ENCODE data around the gene HOXD3. TPM values are rescaled to one million over a fixed set of nuclear protein-coding genes. Genes with fewer than 3 reads are reported as not detected.

HOXD3 gene
- total and polyA plus RNA-seq, 2 of the 8 experiments (the other 6 are each of a cell fraction or from before 2014, with no cell fraction given): not detected

DNA sequence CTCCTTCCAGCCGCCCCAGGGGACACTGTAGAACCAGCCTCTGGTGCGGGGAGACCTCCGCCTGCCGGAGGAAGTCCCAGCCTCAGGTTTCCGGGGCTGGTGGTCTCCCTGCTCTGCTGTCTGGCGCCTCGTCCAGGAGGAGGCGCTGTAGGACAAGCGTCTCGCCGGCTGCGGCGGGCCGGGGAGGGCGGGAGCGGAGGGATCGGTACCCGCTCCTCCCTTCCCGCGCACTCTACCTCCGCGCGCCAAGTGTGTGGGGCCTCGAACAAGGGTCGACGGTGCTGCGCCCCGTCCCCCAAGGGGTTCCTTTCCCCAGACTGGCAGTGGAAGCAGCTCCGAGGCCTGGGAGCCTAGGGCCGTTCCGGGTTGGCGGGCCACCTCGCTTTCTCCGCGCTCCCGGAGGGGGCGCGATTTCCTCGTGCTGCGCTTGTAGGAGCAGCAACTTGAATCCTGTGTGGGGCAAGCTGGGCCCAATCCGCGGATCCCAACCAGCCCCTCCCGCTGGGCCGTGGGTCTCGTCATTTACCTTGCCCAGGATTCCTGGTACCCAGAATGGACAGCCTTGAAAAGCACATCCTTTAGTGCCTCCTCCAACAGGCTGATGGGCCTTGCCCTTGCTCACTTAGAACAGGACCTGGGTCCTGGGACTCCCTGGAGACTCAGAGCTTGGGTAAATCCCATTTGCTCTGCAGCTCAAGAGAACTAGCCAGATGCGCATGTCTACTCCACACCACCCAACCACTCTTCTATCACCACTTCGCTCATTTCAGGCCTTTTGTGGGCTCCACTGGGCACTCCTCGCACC, 16.4 kb upstream of the HOXD3 start:
- FAIRE-seq: peak; percentile 65
- H2BK5ac ChIP-seq (ENCODE audit: low read depth, low read length): no peak overlapping the region
- no peak overlapping the region for H2BK20ac ChIP-seq (ENCODE audit: low read length)
- H2AK5ac ChIP-seq (ENCODE audit: low read depth, low read length): no peak overlapping the region
- no peak overlapping the region for H4K8ac ChIP-seq (ENCODE audit: extremely low read depth, insufficient read depth, low read length)
- no peak overlapping the region for H3K27ac ChIP-seq (ENCODE audit: low read depth, low read length)
- no peak overlapping the region; a peak in 1 of 7 replicates for H3K9ac ChIP-seq (replicated peaks in 1 of 4; ENCODE audit: extremely low read depth in 1 of 4, low read depth in 3 of 4, low read length in 3 of 4)
- no peak overlapping the region for H3K56ac ChIP-seq (replicated peaks; ENCODE audit: insufficient read length, low read depth, low read length)
- no peak overlapping the region for H3K14ac ChIP-seq (ENCODE audit: insufficient read length)
- WGBS, 2 experiments (ENCODE audit: extremely low coverage in 1 of 2, insufficient coverage in 1 of 2, insufficient read length in 1 of 2, insufficient replicate concordance in 2 of 2, low coverage in 1 of 2, low lambda C conversion rate in 2 of 2, missing lambda C conversion rate in 1 of 2): 10% methylated on average over 35 of the region's 48 CpGs; no CpG with 5 or more reads in 1 of the 2 experiments
- H3K23ac ChIP-seq (ENCODE audit: insufficient read length): no peak overlapping the region
- H3K27me3 ChIP-seq (replicated peaks in 1 of 4; ENCODE audit: control insufficient read depth in 3 of 4, extremely low read depth in 1 of 4, insufficient read depth in 3 of 4, low read length in 3 of 4): peaks cover 81 to 100% (median 96%) of the 10 kb centered on the region in 4 experiments
- H3K79me1 ChIP-seq (ENCODE audit: low read depth, low read length): no peaks in the 10 kb centered on the region
- H3K23me2 ChIP-seq (ENCODE audit: low read depth, low read length): peaks cover 3% of the 10 kb centered on the region; the same call in 1 of the 2 replicates
- ChIA-PET CTCF (ENCODE audit: partially characterized antibody) (interaction anchor here (0.6 to 10.0 kb wide), 91 partner anchors 9 to 1620 kb away, joined by 3 to 119 read pairs (median 5); partner anchors contain the start of genes HOXD10, HOXD4, HOXD8 and HOXD9), POLR2A (ENCODE audit: partially characterized antibody) (interaction anchor here (0.6 to 1.8 kb wide), 4 partner anchors 10 to 48 kb away, joined by 3 to 4 read pairs (median 3); partner anchors contain the start of genes HOXD1 and HOXD4)
- no peaks in the 10 kb centered on the region; a peak in 1 of 4 replicates for H3K9me3 ChIP-seq (ENCODE audit: insufficient read depth in 2 of 2, low read depth in 1 of 2, low read length in 1 of 2)
- no peaks in the 10 kb centered on the region for H3K79me2 ChIP-seq (ENCODE audit: control insufficient read depth in 1 of 2, insufficient read depth in 2 of 2, low read length in 2 of 2)
- peaks cover 7 to 8% of the 10 kb centered on the region in 2 experiments for H4K20me1 ChIP-seq (replicated peaks in 1 of 2; ENCODE audit: control insufficient read depth in 1 of 2, insufficient read depth in 2 of 2, low read length in 2 of 2)
- H2BK15ac ChIP-seq (ENCODE audit: low read length): peak overlapping the region; percentile 61; the same call in 1 of the 2 replicates
- peak overlapping the region; percentile 51; the same call in 1 of the 2 replicates for H3K18ac ChIP-seq (ENCODE audit: extremely low read depth, low read length)
- peaks cover 0 to 4% (median 0%) of the 10 kb centered on the region in 4 experiments; a peak in 1 of 8 replicates for H3K36me3 ChIP-seq (ENCODE audit: control insufficient read depth in 2 of 4, insufficient read depth in 4 of 4, low read length in 3 of 4)
- peak overlapping the region; percentile 35 to 67 (median 59) for H3K4me3 ChIP-seq (ENCODE audit: extremely low read depth in 1 of 4, insufficient read depth in 2 of 4, low read depth in 3 of 4, low read length in 4 of 4)
- H4K91ac ChIP-seq (replicated peaks; ENCODE audit: insufficient read length, low read length): peak overlapping the region; percentile 91
- H2BK120ac ChIP-seq (replicated peaks; ENCODE audit: low read depth, low read length): no peak overlapping the region
- peak overlapping the region; percentile 4 to 79 for H3K4me2 ChIP-seq (ENCODE audit: insufficient read depth in 1 of 2, low read depth in 2 of 2, low read length in 2 of 2)
- H3K4me1 ChIP-seq (replicated peaks in 1 of 4; ENCODE audit: control insufficient read depth in 3 of 4, insufficient read depth in 4 of 4, low read length in 3 of 4): peaks cover 0 to 9% (median 4%) of the 10 kb centered on the region in 4 experiments; a peak in 5 of 7 replicates
- H4K5ac ChIP-seq (ENCODE audit: insufficient read length, low read depth, low read length): no peak overlapping the region
- H2BK12ac ChIP-seq (ENCODE audit: low read depth, low read length): no peak overlapping the region
- DNase-seq (ENCODE audit: low read depth in 1 of 2, low spot score in 2 of 2): peak; percentile 66 to 92
- H3K4ac ChIP-seq (replicated peaks; ENCODE audit: insufficient read length, low read depth, low read length): no peak overlapping the region
- no peak overlapping the region; the same call in 1 of the 2 replicates for H2AFZ ChIP-seq (ENCODE audit: low read length)
- TF ChIP-seq, protein P1, sequence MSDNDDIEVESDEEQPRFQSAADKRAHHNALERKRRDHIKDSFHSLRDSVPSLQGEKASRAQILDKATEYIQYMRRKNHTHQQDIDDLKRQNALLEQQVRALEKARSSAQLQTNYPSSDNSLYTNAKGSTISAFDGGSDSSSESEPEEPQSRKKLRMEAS (IDR thresholded peaks at IDR 0.05): peak; percentile 85
- TF ChIP-seq SP2 (IDR thresholded peaks at IDR 0.05; ENCODE audit: low read length): no peak
- TF ChIP-seq RNF2 (IDR thresholded peaks at IDR 0.05; ENCODE audit: borderline replicate concordance, low read depth, low read length, missing control alignments, poor library complexity, severe bottlenecking): peak; percentile 15
- peak; percentile 45 for TF ChIP-seq ASH2L (IDR thresholded peaks at IDR 0.05; ENCODE audit: low read length)
- TF ChIP-seq, protein P2, sequence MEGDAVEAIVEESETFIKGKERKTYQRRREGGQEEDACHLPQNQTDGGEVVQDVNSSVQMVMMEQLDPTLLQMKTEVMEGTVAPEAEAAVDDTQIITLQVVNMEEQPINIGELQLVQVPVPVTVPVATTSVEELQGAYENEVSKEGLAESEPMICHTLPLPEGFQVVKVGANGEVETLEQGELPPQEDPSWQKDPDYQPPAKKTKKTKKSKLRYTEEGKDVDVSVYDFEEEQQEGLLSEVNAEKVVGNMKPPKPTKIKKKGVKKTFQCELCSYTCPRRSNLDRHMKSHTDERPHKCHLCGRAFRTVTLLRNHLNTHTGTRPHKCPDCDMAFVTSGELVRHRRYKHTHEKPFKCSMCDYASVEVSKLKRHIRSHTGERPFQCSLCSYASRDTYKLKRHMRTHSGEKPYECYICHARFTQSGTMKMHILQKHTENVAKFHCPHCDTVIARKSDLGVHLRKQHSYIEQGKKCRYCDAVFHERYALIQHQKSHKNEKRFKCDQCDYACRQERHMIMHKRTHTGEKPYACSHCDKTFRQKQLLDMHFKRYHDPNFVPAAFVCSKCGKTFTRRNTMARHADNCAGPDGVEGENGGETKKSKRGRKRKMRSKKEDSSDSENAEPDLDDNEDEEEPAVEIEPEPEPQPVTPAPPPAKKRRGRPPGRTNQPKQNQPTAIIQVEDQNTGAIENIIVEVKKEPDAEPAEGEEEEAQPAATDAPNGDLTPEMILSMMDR (IDR thresholded peaks at IDR 0.05; ENCODE audit: control extremely low read depth in 1 of 3, insufficient read depth in 1 of 3, low read depth in 1 of 3, low read length in 3 of 3): peak; percentile 84 to 96 (median 93)
- TF ChIP-seq HDAC2 (IDR thresholded peaks at IDR 0.05; ENCODE audit: borderline replicate concordance in 1 of 2, low read depth in 2 of 2, low read length in 2 of 2): 0 out of 4 replicates have a peak, but pooled peaks have one; percentile 6 to 68
